ENCODE results near the gene MASP1. TPM values are rescaled to one million over a fixed set of nuclear protein-coding genes. Genes with fewer than 3 reads are reported as not detected.

Gene MASP1, protein sequence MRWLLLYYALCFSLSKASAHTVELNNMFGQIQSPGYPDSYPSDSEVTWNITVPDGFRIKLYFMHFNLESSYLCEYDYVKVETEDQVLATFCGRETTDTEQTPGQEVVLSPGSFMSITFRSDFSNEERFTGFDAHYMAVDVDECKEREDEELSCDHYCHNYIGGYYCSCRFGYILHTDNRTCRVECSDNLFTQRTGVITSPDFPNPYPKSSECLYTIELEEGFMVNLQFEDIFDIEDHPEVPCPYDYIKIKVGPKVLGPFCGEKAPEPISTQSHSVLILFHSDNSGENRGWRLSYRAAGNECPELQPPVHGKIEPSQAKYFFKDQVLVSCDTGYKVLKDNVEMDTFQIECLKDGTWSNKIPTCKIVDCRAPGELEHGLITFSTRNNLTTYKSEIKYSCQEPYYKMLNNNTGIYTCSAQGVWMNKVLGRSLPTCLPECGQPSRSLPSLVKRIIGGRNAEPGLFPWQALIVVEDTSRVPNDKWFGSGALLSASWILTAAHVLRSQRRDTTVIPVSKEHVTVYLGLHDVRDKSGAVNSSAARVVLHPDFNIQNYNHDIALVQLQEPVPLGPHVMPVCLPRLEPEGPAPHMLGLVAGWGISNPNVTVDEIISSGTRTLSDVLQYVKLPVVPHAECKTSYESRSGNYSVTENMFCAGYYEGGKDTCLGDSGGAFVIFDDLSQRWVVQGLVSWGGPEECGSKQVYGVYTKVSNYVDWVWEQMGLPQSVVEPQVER
- total RNA-seq = not detected

DNA sequence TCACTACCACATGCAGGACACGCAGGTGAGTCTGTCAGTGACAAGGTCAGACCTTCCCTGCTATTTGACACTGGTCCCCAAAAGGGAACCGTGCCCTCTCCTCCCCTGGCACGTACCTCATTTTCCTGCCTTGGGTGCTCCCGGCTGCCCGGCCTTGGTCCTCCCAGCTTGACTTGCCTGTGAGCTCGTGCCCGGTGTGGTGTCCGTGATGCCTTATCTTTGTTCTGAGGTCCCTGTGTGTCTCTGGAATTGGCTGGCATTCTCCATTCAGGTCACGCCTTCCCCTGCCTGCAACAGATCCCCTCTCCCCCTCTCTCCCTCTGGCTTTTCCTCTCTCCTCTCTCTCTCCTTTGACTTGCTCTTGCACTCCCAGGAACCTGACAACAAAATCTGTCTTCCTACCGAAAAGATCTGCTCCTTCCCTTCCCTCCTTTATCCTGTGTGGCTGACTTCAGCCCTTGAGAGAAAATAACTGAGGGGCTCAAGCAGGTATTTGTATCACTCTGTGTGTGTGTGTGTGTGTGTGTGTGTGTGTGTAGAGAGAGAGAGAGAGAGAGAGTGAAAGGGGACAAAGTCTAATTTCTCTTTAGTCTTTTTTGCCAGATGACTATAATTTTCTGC, at the start of gene MASP1:
TSS of gene MASP1 (minus strand) at position 226 of the 621 bp plus-strand sequence. CDS start at position 121, 105 bp downstream.
- CTCF ChIA-PET = no interaction called here
- H3K4me1 Mint-ChIP-seq = no peaks in the 10 kb centered on the region
- no peak within 1 kb of the TSS for H3K4me3 Mint-ChIP-seq
- no peaks in the 10 kb centered on the region for H3K36me3 Mint-ChIP-seq
- no peak for DNase-seq
- peaks cover 63% of the 10 kb centered on the region for H3K27me3 Mint-ChIP-seq
- no peak for ATAC-seq
- no peaks in the 10 kb centered on the region for H3K9me3 Mint-ChIP-seq (ENCODE audit: low read depth)
- H3K27ac Mint-ChIP-seq = no peak within 1 kb of the TSS

DNA sequence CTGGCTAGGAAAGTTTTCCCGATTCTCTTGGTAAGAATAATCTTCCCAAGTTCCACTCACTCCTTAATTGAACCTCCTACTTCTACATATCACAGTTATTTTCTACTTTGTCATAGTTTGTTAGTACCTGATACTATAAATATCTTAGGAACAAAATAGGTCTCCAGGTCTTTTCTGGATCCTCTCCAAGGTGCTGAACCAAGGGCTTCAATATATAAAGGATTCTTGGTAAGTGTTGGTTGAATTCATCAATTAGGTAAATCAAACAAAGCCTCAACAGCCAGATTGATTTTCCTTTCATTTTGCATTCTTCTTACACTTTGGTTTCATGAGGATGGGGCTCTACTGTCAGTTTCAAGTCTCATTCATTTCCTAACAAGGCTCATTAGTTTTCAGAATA, 49.0 kb upstream of the MASP1 start:
- ATAC-seq (no peak), DNase-seq (no peak)
- CTCF ChIA-PET = interaction anchor here (1.0 kb wide), 1 partner anchor 21 kb away, joined by 5 read pairs; no protein-coding TSS in a partner anchor
- Mint-ChIP-seq H3K27me3 (peaks cover 43% of the 10 kb centered on the region), H3K9me3 (ENCODE audit: low read depth) (no peaks in the 10 kb centered on the region), H3K36me3 (no peaks in the 10 kb centered on the region), H3K4me1 (no peaks in the 10 kb centered on the region), H3K4me3 (no peak overlapping the region), H3K27ac (no peak overlapping the region)

DNA sequence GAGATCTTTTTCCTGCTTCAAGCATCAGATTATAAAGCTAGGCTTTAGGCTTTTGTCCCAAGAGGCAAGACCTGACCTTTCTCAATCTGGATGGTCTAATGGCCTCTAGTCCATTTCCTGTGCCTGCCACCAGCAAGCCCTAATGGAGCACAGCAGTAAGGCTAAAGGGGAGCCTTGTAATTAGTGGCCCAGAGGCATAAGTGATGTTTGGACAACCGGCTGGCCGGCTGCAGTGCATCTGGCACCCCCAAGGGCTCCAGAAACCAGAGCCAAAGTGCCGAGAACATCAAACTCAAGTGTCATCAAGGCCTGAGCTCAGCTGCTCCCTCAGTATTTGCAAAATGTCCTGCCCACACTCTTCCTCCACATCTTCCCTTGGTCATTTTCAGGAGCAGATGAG, 44.8 kb upstream of the MASP1 start:
- H3K4me1 Mint-ChIP-seq = no peaks in the 10 kb centered on the region
- no peak overlapping the region for H3K4me3 Mint-ChIP-seq
- no peaks in the 10 kb centered on the region for H3K36me3 Mint-ChIP-seq
- CTCF ChIA-PET = no interaction called here
- DNase-seq = no peak
- H3K27ac Mint-ChIP-seq = no peak overlapping the region
- H3K9me3 Mint-ChIP-seq (ENCODE audit: low read depth) = no peaks in the 10 kb centered on the region
- ATAC-seq = no peak
- peaks cover 34% of the 10 kb centered on the region for H3K27me3 Mint-ChIP-seq

DNA sequence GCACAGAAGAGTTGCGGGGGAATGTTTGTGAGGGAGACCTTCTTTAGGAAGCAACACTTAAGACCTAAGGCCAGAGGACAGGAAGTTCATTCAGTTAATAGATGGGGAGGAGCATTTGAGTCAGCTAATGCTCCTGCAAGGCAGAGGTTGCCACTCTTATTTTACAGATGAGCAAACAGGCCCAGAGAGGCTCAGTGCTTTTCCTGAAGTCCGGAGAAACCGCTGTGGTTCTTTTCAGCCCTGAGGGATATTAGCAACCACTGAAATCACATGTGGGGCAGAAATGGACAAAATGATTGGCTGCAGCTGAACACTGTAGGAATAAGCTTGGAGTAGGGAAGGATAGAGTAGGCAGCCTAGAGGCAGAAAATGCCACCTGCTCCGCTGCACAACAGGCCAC, 43.4 kb upstream of the MASP1 start:
- no peaks in the 10 kb centered on the region for H3K4me1 Mint-ChIP-seq
- ATAC-seq (no peak), DNase-seq (no peak)
- CTCF ChIA-PET = interaction anchor here (1.0 to 1.5 kb wide), 2 partner anchors 15 to 345 kb away, joined by 3 to 6 read pairs; no protein-coding TSS in a partner anchor
- no peaks in the 10 kb centered on the region for H3K9me3 Mint-ChIP-seq (ENCODE audit: low read depth)
- no peak overlapping the region for H3K27ac Mint-ChIP-seq
- H3K36me3 Mint-ChIP-seq = no peaks in the 10 kb centered on the region
- H3K4me3 Mint-ChIP-seq = no peak overlapping the region
- H3K27me3 Mint-ChIP-seq = peaks cover 26% of the 10 kb centered on the region

DNA sequence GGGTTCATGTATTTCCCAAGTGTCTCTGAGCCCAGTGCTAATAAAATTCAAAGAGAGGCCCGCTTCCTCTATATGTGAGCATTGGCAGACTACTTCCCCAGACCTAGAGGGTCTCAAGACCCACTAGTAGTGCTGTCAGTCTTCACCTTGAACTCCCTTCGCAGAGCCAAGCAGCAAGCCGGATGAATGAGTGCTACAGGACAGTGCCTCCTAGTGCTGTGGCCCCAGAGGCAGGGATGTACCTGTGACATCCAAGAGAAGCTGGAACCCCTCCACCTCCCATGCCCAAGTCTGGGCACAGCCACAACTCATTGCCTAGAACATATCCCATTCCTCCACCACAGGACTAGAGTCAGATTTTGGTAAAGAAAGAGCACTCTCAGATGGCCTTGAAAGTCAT, 37.2 kb upstream of the MASP1 start:
- ATAC-seq (no peak), DNase-seq (no peak)
- H3K9me3 Mint-ChIP-seq (ENCODE audit: low read depth) = no peaks in the 10 kb centered on the region
- peaks cover 15% of the 10 kb centered on the region for H3K27me3 Mint-ChIP-seq
- CTCF ChIA-PET = interaction anchor here (0.6 to 1.0 kb wide), 3 partner anchors 9 to 349 kb away, joined by 3 to 4 read pairs (median 3); no protein-coding TSS in a partner anchor
- no peak overlapping the region for H3K27ac Mint-ChIP-seq
- no peaks in the 10 kb centered on the region for H3K36me3 Mint-ChIP-seq
- H3K4me3 Mint-ChIP-seq = no peak overlapping the region
- H3K4me1 Mint-ChIP-seq = no peaks in the 10 kb centered on the region

DNA sequence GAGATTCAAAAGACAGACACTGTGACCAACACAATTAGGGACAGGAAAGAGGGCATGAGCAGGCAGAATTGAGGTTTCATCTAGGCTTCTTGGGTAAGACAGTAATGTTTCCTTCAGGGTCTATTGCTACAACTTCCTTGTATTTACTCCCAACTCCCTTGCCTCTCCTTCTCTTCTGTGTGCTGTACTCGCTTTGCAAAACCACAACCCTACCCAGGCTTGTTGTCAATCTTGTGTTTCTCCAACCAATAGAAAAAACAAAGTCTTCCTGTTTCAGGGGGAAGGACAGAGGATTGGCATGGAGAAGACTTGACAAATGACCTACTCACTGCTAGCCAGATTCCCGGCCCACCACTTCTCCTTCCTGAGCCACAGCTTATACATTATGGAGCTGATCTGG, 36.3 kb upstream of the MASP1 start:
- Mint-ChIP-seq H3K36me3 (no peaks in the 10 kb centered on the region), H3K27me3 (peaks cover 15% of the 10 kb centered on the region), H3K9me3 (ENCODE audit: low read depth) (no peaks in the 10 kb centered on the region), H3K27ac (no peak overlapping the region), H3K4me3 (no peak overlapping the region), H3K4me1 (no peaks in the 10 kb centered on the region)
- DNase-seq = no peak
- CTCF ChIA-PET = interaction anchor here (0.6 to 1.5 kb wide), 3 partner anchors 8 to 350 kb away, joined by 3 to 5 read pairs (median 4); no protein-coding TSS in a partner anchor
- no peak for ATAC-seq

DNA sequence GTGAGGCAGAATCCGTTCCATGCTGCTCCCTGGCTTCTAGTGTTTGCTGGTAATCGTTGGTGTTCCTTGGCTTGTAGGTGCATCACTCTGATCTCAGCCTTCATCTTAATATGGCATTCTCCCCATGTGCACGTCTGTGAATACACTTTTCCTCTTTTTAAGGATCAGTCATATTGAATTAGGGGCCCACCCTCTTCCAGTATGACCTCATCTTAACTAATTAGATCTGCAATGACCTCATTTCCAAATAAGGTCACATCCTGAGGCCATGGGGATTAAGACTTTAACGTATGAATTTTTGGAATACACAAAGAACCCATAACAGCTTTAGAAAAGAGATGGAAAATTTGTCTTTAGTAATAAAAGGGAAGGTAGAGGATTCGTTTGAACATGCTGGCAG, 34.1 kb upstream of the MASP1 start:
- Mint-ChIP-seq H3K9me3 (ENCODE audit: low read depth) (no peaks in the 10 kb centered on the region), H3K4me1 (peaks cover 7% of the 10 kb centered on the region), H3K36me3 (no peaks in the 10 kb centered on the region), H3K27ac (no peak overlapping the region), H3K4me3 (no peak overlapping the region), H3K27me3 (peaks cover 7% of the 10 kb centered on the region)
- CTCF ChIA-PET = interaction anchor here (11.2 kb wide), 1 partner anchor 354 kb away, joined by 370 read pairs; no protein-coding TSS in a partner anchor
- DNase-seq (no peak), ATAC-seq (no peak)

DNA sequence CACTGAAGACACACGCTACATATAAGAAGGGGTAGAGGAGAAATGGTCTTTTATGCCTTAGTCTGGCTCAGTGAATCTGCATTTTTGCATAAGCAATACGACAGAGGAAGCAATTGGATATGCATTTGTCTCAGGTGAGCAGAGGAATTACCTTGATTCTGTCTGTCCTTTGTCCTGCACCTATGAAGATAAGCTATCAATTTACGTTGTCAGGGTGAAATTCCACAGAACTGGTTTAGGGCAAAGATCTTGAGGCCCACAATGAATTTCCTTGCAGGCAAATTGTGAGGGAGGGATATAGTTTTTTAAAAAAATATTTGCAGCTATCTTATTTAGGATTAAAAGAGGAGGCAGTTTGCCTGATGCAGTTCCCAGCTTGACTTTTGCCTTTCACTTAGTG, 31.6 kb upstream of the MASP1 start:
- Mint-ChIP-seq H3K4me1 (peaks cover 19% of the 10 kb centered on the region), H3K27me3 (peaks cover 9% of the 10 kb centered on the region), H3K4me3 (no peak overlapping the region), H3K9me3 (ENCODE audit: low read depth) (no peaks in the 10 kb centered on the region), H3K27ac (no peak overlapping the region), H3K36me3 (no peaks in the 10 kb centered on the region)
- DNase-seq = no peak
- ATAC-seq = no peak
- CTCF ChIA-PET = interaction anchor here (1.1 to 11.2 kb wide), 5 partner anchors 44 to 415 kb away, joined by 3 to 370 read pairs (median 7); partner anchors contain the start of gene RTP4

DNA sequence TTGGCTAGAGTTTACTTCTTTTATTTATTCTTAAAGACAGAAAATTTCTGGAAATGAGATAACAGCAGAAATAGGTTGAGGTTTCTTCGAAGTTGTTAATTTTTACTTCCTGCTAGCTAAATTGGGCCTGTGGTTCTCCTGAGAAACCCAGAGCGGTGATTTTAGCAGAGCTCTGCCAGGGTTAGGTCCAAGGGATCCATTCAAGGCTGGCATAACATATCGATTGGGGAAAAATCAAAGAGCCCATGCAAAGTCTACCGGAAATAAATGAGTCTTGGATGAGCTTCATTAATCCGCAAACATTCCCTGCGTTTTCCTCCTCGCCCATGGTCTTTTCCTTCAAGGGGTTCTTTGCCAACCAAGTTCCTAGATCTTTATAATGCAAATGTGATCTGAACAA, 30.8 kb upstream of the MASP1 start:
- Mint-ChIP-seq H3K9me3 (ENCODE audit: low read depth) (no peaks in the 10 kb centered on the region), H3K27ac (no peak overlapping the region), H3K27me3 (peaks cover 11% of the 10 kb centered on the region), H3K36me3 (no peaks in the 10 kb centered on the region), H3K4me1 (peaks cover 19% of the 10 kb centered on the region), H3K4me3 (no peak overlapping the region)
- ATAC-seq (no peak), DNase-seq (no peak)
- CTCF ChIA-PET = interaction anchor here (0.7 to 11.2 kb wide), 4 partner anchors 45 to 392 kb away, joined by 5 to 370 read pairs (median 38); partner anchors contain the start of gene RTP4

DNA sequence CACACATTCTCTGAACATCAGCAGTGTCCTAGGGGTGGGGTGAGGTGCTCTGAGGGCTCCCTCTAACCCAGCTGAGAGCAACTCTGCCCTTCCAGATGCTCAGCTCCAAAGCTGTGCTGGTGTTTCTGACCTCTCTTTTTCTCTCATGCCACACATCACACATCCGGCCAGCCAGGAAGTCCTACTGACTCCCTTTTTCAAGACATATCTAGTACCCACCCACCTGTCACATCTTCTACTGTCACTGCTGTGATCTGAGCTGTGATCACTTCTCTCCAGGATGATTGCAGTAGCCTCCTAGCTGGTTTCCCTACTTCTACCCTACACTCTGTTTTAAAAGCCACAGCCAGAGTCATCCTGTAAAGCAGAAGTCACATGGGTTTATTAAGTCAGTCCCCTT, 30.2 kb upstream of the MASP1 start:
- H3K9me3 Mint-ChIP-seq (ENCODE audit: low read depth) = no peaks in the 10 kb centered on the region
- H3K36me3 Mint-ChIP-seq = no peaks in the 10 kb centered on the region
- no peak overlapping the region for H3K4me3 Mint-ChIP-seq
- CTCF ChIA-PET = interaction anchor here (0.7 to 11.2 kb wide), 4 partner anchors 46 to 393 kb away, joined by 5 to 370 read pairs (median 38); partner anchors contain the start of gene RTP4
- H3K27ac Mint-ChIP-seq = no peak overlapping the region
- peaks cover 16% of the 10 kb centered on the region for H3K27me3 Mint-ChIP-seq
- H3K4me1 Mint-ChIP-seq = peaks cover 19% of the 10 kb centered on the region
- peak; percentile 35 for ATAC-seq
- peak; percentile 46 for DNase-seq

DNA sequence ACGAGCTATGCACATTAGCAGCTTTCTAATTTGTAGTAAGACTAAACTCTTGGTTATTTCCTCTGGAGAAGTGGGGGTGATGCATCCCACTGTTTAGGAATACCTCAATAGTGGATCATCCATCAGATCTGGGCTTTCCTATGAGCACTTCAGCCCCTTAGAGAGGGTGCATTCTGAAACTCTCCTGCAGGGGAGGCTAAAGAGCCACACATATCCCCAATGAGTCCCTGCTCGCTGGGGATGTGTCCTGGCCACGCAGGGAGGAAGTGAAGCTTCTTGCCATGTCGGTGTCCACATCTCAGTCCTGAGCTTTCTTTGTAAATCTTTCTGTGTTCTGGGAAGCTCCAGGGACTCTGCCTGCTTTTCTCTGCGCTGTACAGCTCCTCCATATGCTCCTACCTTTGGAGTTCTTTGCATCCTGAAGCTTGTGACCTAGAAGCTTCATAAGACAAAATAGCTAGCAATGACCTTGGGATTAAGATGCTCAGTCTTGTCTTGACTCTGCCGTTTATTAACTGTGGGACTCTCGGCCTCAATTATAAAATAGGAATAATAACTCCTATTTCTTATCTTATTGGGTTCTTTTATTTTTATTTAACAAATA, 28.3 kb upstream of the MASP1 start:
- DNase-seq = peak; percentile 79
- H3K36me3 Mint-ChIP-seq = no peaks in the 10 kb centered on the region
- peak; percentile 83 for ATAC-seq
- no peak overlapping the region for H3K4me3 Mint-ChIP-seq
- CTCF ChIA-PET = interaction anchor here (0.5 to 11.2 kb wide), 64 partner anchors 8 to 421 kb away, joined by 3 to 370 read pairs (median 4); partner anchors contain the start of genes RTP2, RTP4 and SST
- peaks cover 32% of the 10 kb centered on the region for H3K27me3 Mint-ChIP-seq
- no peak overlapping the region for H3K27ac Mint-ChIP-seq
- no peaks in the 10 kb centered on the region for H3K9me3 Mint-ChIP-seq (ENCODE audit: low read depth)
- peaks cover 19% of the 10 kb centered on the region for H3K4me1 Mint-ChIP-seq

DNA sequence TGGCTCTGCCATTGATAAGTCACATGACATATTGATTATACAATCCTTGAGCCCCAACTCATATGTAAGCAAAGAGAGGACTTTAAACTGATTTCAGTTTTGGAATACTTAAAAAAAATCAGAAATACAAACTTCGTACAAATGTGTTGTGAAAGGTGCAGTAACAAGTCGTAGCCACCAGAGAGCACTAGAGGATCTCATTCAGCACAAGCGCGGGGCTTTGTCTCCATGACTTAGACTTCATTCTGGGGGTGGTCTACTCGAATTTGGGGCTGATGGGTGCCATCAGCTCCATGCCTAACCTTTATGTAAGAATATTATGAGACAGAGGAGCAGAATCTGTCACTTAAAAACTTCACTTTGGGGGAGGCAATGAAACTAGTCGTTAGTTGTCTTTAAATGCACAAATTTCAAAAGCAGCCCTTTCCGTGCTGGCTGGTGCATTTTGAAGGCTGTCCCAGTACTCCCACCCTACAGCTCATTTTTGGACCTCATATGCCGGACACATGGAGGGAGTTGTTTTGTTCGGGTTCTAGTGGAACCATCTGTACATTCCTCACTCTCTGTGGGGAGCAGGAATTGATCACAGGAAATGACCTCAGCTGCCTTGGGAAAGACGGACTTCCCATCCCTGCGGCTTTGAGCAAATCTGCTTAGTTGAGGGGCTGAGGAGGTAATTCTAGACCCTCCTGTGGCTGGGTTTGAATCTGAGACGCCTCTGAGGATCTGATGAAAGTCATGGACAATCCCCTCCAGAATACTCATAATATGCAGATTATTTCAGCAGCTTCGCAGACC, 27.5 kb upstream of the MASP1 start:
- CTCF ChIA-PET = interaction anchor here (0.7 to 11.2 kb wide), 63 partner anchors 8 to 422 kb away, joined by 3 to 370 read pairs (median 4); partner anchors contain the start of genes RTP2, RTP4 and SST
- Mint-ChIP-seq H3K4me3 (no peak overlapping the region), H3K9me3 (ENCODE audit: low read depth) (no peaks in the 10 kb centered on the region), H3K27me3 (peaks cover 39% of the 10 kb centered on the region), H3K36me3 (no peaks in the 10 kb centered on the region), H3K27ac (no peak overlapping the region), H3K4me1 (peaks cover 19% of the 10 kb centered on the region)
- DNase-seq (peak; percentile 59), ATAC-seq (no peak)
